Subcutaneous adipose tissue (tissue), 4 donors: ENCODE measurements around the gene ARHGAP8. TPM values are rescaled to one million over a fixed set of nuclear protein-coding genes. Genes with fewer than 3 reads are reported as not detected.

Source experiments
- CTCF ChIP-seq: fragments of 450-650 bp; IDR thresholded peaks from one replicate; pipeline ENCODE4 v1.5.1; 2016; ENCODE audit warnings: low read depth, mild to moderate bottlenecking, control low read depth, antibody characterized with exemption, moderate library complexity
- total RNA-seq, 4 donors: library from RNA; depleted of rRNA; stranded (reverse); fragments of >200 nt; gene quantifications; one replicate each; pipeline ENCODE4 v1.1.0, GENCODE V29; 2016

The ARHGAP8 gene
- total RNA-seq, 4 donors from 2014 or later, result 1.3 to 13.4 (median 2.4) TPM

GRCh38 chr22:44709881-44710392 is 42.4 kb upstream of the ARHGAP8 start:
- no peak for TF ChIP-seq CTCF

GRCh38 chr22:44710474-44711240 is 41.7 kb upstream of the ARHGAP8 start:
- no peak for TF ChIP-seq CTCF

- TF ChIP-seq CTCF, result no peak
These were observed 41.2 kb upstream of the ARHGAP8 start for GRCh38 chr22:44711241-44711560.

GRCh38 chr22:44711690-44712555 is 40.5 kb upstream of the ARHGAP8 start:
- no peak for TF ChIP-seq CTCF

- TF ChIP-seq CTCF, result no peak
These were observed 39.4 kb upstream of the ARHGAP8 start for GRCh38 chr22:44712962-44713361.

- TF ChIP-seq CTCF, result no peak
These were observed 37.5 kb upstream of the ARHGAP8 start for GRCh38 chr22:44714703-44715350.

- no peak for TF ChIP-seq CTCF
These were observed 34.0 kb upstream of the ARHGAP8 start for GRCh38 chr22:44718418-44718817.
